OCI-LY3 (cell line): ENCODE data around the gene POPDC3.

Experiments used
- H2AFZ ChIP-seq: fragments of 200-600, 300-600 bp; shearing (Covaris generic); 2 replicates; pipeline ENCODE4 v1.6.0; 2014; ENCODE audit warnings: antibody characterized with exemption, low read depth, low read length
- H3K27ac ChIP-seq: fragments of 200-600, 300-600 bp; sonication (generic); 2 replicates; pipeline ENCODE4 v1.5.1; 2014; ENCODE audit warnings: mild to moderate bottlenecking, low read length, moderate library complexity, mixed read lengths
- H3K27me3 ChIP-seq: fragments of 200-600, 300-600 bp; sonication (generic); 2 replicates; pipeline ENCODE4 v1.6.1; 2014; ENCODE audit warnings: low read depth, low read length, mixed read lengths
- H3K36me3 ChIP-seq: fragments of 200-600, 300-600 bp; sonication (generic); replicated peaks from 2 replicates; pipeline ENCODE3; 2014; ENCODE audit warnings: low read depth, low read length, mixed read lengths
- H3K4me1 ChIP-seq: fragments of 300-600, 200-600 bp; sonication (generic); 2 replicates; pipeline ENCODE4 v1.6.1; 2014; ENCODE audit warnings: low read length, mixed read lengths
- H3K4me2 ChIP-seq: fragments of 200-600, 300-600 bp; sonication (generic); 2 replicates; pipeline ENCODE4 v1.6.1; 2014; ENCODE audit warnings: low read length, mixed read lengths
- H3K4me3 ChIP-seq: fragments of 300-600, 200-600 bp; sonication (generic); 2 replicates; pipeline ENCODE4 v1.5.1; 2014; ENCODE audit warnings: antibody characterized with exemption, mild to moderate bottlenecking, low read length, moderate library complexity
- H3K79me2 ChIP-seq: fragments of 300-600, 200-600 bp; shearing (Covaris generic); 2 replicates; pipeline ENCODE4 v1.6.1; 2014; ENCODE audit warnings: mild to moderate bottlenecking, low read length, mixed read lengths
- H3K9ac ChIP-seq: fragments of 300-600, 200-600 bp; shearing (Covaris generic); 2 replicates; pipeline ENCODE4 v1.6.0; 2014; ENCODE audit warnings: mild to moderate bottlenecking, low read length, moderate library complexity
- H3K9me3 ChIP-seq: fragments of 200-600, 300-600 bp; shearing (Covaris generic); 2 replicates; pipeline ENCODE4 v1.6.1; 2014; ENCODE audit warnings: low read length, mixed read lengths; ENCODE audit not compliant: insufficient read depth
- H4K20me1 ChIP-seq: fragments of 200-600, 300-600 bp; sonication (generic); 2 replicates; pipeline ENCODE4 v1.6.1; 2016; ENCODE audit warnings: low read length, mixed read lengths; ENCODE audit not compliant: insufficient read depth
- EZH2phosphoT487 ChIP-seq: fragments of 200-600 bp; shearing (Covaris generic); IDR thresholded peaks from 2 replicates; pipeline ENCODE4 v1.6.1; 2018; ENCODE audit warnings: antibody characterized with exemption, mixed run types, low read depth
- TF ChIP-seq, protein P1 (sequence below): fragments of 200-600, 300-600 bp; sonication (generic); IDR thresholded peaks from 2 replicates; pipeline ENCODE4 v1.5.1; 2014; ENCODE audit warnings: antibody characterized with exemption, low read length, low read depth

POPDC3 gene

DNA sequence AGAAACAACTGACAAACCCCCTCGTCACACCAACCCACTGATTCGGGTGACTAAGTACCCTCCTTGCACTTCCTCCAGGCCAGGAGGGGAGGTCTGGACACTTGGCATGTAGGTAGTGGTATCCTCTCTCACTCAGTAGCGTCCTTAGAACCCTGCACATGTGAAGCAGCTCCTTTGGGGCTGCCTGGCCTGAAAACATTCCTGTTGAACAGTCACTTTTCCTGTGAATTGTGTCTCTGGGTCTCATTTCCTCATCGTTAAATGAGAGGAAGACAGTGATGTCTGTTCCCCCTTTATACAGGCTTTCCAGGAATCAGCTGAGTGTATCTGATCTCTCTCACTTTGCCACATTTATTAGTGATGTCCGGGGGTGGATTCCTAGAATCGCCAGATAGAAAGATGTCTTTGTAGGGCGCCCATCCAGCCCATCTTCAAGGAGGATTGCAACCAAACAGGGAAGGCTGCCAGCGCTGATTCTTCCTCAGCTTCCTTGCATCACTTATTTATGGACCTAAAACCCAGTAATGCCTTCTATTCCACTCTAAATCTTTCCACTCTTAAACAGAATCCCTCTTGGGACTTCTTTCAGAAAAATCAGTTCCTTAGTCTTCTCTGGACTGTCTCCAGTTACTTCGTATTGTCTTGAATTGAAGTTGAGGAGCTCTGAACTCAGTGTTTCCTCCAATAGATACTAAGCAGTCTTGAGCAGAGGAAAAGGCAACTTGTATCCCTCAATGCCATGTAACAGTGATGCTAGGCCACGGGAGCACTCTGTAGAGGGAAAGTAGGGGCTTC, 9.4 kb upstream of the POPDC3 start:
- no peak overlapping the region for H3K27ac ChIP-seq
- H3K9ac ChIP-seq, result no peak overlapping the region
- no peak overlapping the region for H3K4me3 ChIP-seq
- H4K20me1 ChIP-seq, result no peaks in the 10 kb centered on the region
- no peaks in the 10 kb centered on the region for H3K79me2 ChIP-seq
- no peak for TF ChIP-seq EZH2phosphoT487
- TF ChIP-seq, protein P1, sequence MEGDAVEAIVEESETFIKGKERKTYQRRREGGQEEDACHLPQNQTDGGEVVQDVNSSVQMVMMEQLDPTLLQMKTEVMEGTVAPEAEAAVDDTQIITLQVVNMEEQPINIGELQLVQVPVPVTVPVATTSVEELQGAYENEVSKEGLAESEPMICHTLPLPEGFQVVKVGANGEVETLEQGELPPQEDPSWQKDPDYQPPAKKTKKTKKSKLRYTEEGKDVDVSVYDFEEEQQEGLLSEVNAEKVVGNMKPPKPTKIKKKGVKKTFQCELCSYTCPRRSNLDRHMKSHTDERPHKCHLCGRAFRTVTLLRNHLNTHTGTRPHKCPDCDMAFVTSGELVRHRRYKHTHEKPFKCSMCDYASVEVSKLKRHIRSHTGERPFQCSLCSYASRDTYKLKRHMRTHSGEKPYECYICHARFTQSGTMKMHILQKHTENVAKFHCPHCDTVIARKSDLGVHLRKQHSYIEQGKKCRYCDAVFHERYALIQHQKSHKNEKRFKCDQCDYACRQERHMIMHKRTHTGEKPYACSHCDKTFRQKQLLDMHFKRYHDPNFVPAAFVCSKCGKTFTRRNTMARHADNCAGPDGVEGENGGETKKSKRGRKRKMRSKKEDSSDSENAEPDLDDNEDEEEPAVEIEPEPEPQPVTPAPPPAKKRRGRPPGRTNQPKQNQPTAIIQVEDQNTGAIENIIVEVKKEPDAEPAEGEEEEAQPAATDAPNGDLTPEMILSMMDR, result no peak
- H3K4me1 ChIP-seq, result no peaks in the 10 kb centered on the region
- no peaks in the 10 kb centered on the region for H3K27me3 ChIP-seq
- H3K4me2 ChIP-seq, result no peak overlapping the region
- H2AFZ ChIP-seq, result no peak overlapping the region
- no peaks in the 10 kb centered on the region for H3K9me3 ChIP-seq
- no peaks in the 10 kb centered on the region for H3K36me3 ChIP-seq

DNA sequence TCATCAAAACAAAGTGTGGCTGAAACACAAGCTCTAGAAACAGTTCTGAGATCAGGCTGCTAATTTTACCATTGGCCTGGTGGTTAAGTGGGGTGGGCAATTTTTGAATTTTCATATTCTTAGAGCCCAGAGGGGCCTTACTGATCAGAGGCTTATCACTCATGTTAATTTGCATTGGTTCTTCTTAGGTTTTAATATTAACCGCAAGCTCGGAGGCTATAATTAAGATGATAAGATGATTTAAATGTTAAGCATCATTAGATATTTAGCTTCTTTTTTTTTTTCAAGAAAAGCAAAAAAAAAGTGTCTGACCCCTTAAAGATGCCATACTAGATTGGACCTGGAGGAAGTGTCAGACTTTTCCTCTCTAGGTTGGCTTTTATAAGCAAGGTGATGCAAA, 8.4 kb upstream of the POPDC3 start:
- H3K9ac ChIP-seq, result no peak overlapping the region
- H3K4me2 ChIP-seq, result no peak overlapping the region
- TF ChIP-seq, protein P1, result no peak
- TF ChIP-seq EZH2phosphoT487, result no peak
- no peaks in the 10 kb centered on the region for H3K36me3 ChIP-seq
- no peak overlapping the region for H3K27ac ChIP-seq
- no peaks in the 10 kb centered on the region for H3K27me3 ChIP-seq
- H2AFZ ChIP-seq, result no peak overlapping the region
- H3K4me1 ChIP-seq, result no peaks in the 10 kb centered on the region
- H3K4me3 ChIP-seq, result no peak overlapping the region
- H3K9me3 ChIP-seq, result no peaks in the 10 kb centered on the region
- no peaks in the 10 kb centered on the region for H3K79me2 ChIP-seq
- no peaks in the 10 kb centered on the region for H4K20me1 ChIP-seq

DNA sequence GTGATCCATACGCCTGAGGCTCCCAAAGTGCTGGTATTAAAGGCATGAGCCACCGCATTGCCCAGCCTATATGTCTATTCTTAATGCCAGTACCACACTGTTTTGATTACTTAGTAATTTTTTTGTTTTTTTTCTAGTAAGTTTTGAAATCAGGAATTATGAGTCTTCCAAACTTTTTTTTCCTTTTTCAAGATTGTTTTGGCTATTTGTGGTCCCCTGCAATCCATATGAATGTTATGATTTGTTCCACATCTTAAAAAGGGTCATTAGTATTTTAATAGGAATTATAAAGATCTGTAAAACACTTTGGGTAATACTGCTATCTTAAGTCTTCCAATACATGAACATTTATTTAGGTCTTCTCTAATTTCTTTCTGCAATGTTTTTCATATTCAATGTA, 6.8 kb upstream of the POPDC3 start:
- H3K79me2 ChIP-seq, result no peaks in the 10 kb centered on the region
- no peaks in the 10 kb centered on the region for H3K36me3 ChIP-seq
- H4K20me1 ChIP-seq, result no peaks in the 10 kb centered on the region
- TF ChIP-seq, protein P1, result no peak
- TF ChIP-seq EZH2phosphoT487, result no peak
- H3K27me3 ChIP-seq, result no peaks in the 10 kb centered on the region
- H3K4me3 ChIP-seq, result no peak overlapping the region
- H3K4me1 ChIP-seq, result no peaks in the 10 kb centered on the region
- no peak overlapping the region for H3K4me2 ChIP-seq
- H2AFZ ChIP-seq, result no peak overlapping the region
- no peaks in the 10 kb centered on the region for H3K9me3 ChIP-seq
- H3K9ac ChIP-seq, result no peak overlapping the region
- no peak overlapping the region for H3K27ac ChIP-seq

DNA sequence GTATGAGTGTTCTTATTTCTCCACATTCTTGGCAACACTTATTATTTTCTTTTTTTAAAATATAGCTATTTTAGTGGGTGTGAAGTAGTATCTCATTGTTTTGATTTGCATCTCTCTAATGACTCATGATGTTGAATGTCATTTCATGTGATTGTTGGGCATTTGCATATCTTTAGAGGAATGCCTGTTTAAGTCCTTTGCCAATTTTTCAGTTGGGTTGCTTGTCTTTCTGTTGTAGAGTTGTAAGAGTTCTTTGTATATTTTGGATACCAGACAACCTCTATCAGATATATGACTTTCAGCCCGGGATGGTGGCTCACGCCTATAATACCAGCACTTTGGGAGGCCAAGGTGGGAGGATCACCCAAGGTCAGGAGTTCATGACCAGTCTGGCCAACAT, 5.1 kb upstream of the POPDC3 start:
- H3K4me3 ChIP-seq, result no peak overlapping the region
- no peaks in the 10 kb centered on the region for H3K4me1 ChIP-seq
- no peaks in the 10 kb centered on the region for H4K20me1 ChIP-seq
- TF ChIP-seq EZH2phosphoT487, result no peak
- TF ChIP-seq, protein P1, result no peak
- no peak overlapping the region for H3K9ac ChIP-seq
- no peak overlapping the region for H3K4me2 ChIP-seq
- H3K27ac ChIP-seq, result no peak overlapping the region
- H3K36me3 ChIP-seq, result no peaks in the 10 kb centered on the region
- no peaks in the 10 kb centered on the region for H3K79me2 ChIP-seq
- H3K27me3 ChIP-seq, result no peaks in the 10 kb centered on the region
- no peak overlapping the region for H2AFZ ChIP-seq
- H3K9me3 ChIP-seq, result no peaks in the 10 kb centered on the region
